Measurements from ENCODE around the gene SPATA2L.

- TF ChIP-seq CTCF (IDR thresholded peaks at IDR 0.05; ENCODE audit: borderline replicate concordance, extremely low read depth, low read length, poor library complexity, severe bottlenecking): no peak
- TF ChIP-seq EZH2 (IDR thresholded peaks at IDR 0.05; ENCODE audit: borderline replicate concordance, low read depth, low read length, severe bottlenecking): no peak
Measured at GRCh38 chr16:89733792-89734191, 32.3 kb upstream of the SPATA2L start.

Data from DND-41 (cell line).